ENCODE measurements around the gene C1QTNF1. TPM values are rescaled to one million over a fixed set of nuclear protein-coding genes. Genes with fewer than 3 reads are reported as not detected.

C1QTNF1 gene
- total RNA-seq, 2 experiments from 2014 or later = not detected

GRCh38 chr17:79022507-79022991 lies 1.4 kb upstream of the C1QTNF1 start:
- no peaks in the 10 kb centered on the region for H3K36me3 Mint-ChIP-seq (ENCODE audit: low read depth)
- intact Hi-C loops (cut with DNase I, micrococcal nuclease) = no loop called here
- no peaks in the 10 kb centered on the region for H3K9me3 Mint-ChIP-seq
- H3K4me1 Mint-ChIP-seq (ENCODE audit: low read depth) = peaks cover 8% of the 10 kb centered on the region
- H3K4me1 ChIP-seq (ENCODE audit: insufficient read depth, low read length) = peaks cover 18% of the 10 kb centered on the region
- H3K27me3 ChIP-seq (ENCODE audit: control insufficient read depth in 1 of 2, insufficient read depth in 2 of 2, low read length in 2 of 2) = peaks cover 22 to 26% of the 10 kb centered on the region in 2 experiments
- no peak overlapping the region for H3K4me3 Mint-ChIP-seq
- H3K9me3 ChIP-seq (ENCODE audit: control insufficient read depth in 1 of 2, insufficient read depth in 1 of 2, low read length in 2 of 2) = no peaks in the 10 kb centered on the region
- no peak overlapping the region for H3K27ac Mint-ChIP-seq
- ATAC-seq (ENCODE audit: poor library complexity) = no peak
- H3K27me3 Mint-ChIP-seq = peaks cover 53% of the 10 kb centered on the region
- ChIA-PET CTCF (no interaction called here), POLR2A (no interaction called here)
- peak in 1 of 14 experiments; percentile 29 for DNase-seq
- H3K4me3 ChIP-seq (ENCODE audit: low read length) = no peak overlapping the region
- no peak for TF ChIP-seq CTCF (IDR thresholded peaks at IDR 0.05)
- H3K36me3 ChIP-seq (ENCODE audit: insufficient read depth, low read length) = no peaks in the 10 kb centered on the region
- H3K27ac ChIP-seq (ENCODE audit: low read depth in 1 of 2, low read length in 2 of 2) = no peak overlapping the region

GRCh38 chr17:79023180-79023705 lies 726 bp upstream of the C1QTNF1 start:
- Histone ChIP-seq H3K9me3 (ENCODE audit: control insufficient read depth in 1 of 2, insufficient read depth in 1 of 2, low read length in 2 of 2) (no peaks in the 10 kb centered on the region), H3K4me1 (ENCODE audit: insufficient read depth, low read length) (peaks cover 18% of the 10 kb centered on the region), H3K4me3 (ENCODE audit: low read length) (no peak overlapping the region), H3K27ac (ENCODE audit: low read depth in 1 of 2, low read length in 2 of 2) (no peak overlapping the region), H3K36me3 (ENCODE audit: insufficient read depth, low read length) (no peaks in the 10 kb centered on the region), H3K27me3 (ENCODE audit: control insufficient read depth in 1 of 2, insufficient read depth in 2 of 2, low read length in 2 of 2) (peaks cover 22 to 31% of the 10 kb centered on the region in 2 experiments)
- no peaks in the 10 kb centered on the region for H3K9me3 Mint-ChIP-seq
- H3K36me3 Mint-ChIP-seq (ENCODE audit: low read depth) = no peaks in the 10 kb centered on the region
- DNase-seq (no peak), ATAC-seq (ENCODE audit: poor library complexity) (no peak)
- H3K4me1 Mint-ChIP-seq (ENCODE audit: low read depth) = peaks cover 8% of the 10 kb centered on the region
- intact Hi-C loops (cut with DNase I, micrococcal nuclease) = no loop called here
- H3K4me3 Mint-ChIP-seq = peak overlapping the region; percentile 58
- POLR2A ChIA-PET = no interaction called here
- no peak for TF ChIP-seq CTCF (IDR thresholded peaks at IDR 0.05)
- H3K27me3 Mint-ChIP-seq = peaks cover 53% of the 10 kb centered on the region
- CTCF ChIA-PET = no interaction called here
- no peak overlapping the region for H3K27ac Mint-ChIP-seq

- Mint-ChIP-seq H3K4me1 (ENCODE audit: low read depth) (peaks cover 8% of the 10 kb centered on the region), H3K27me3 (peaks cover 45% of the 10 kb centered on the region), H3K27ac (no peak overlapping the region), H3K4me3 (peak overlapping the region; percentile 78), H3K9me3 (no peaks in the 10 kb centered on the region), H3K36me3 (ENCODE audit: low read depth) (no peaks in the 10 kb centered on the region)
- Histone ChIP-seq H3K36me3 (ENCODE audit: insufficient read depth, low read length) (no peaks in the 10 kb centered on the region), H3K4me3 (ENCODE audit: low read length) (peak overlapping the region; percentile 59), H3K9me3 (ENCODE audit: control insufficient read depth in 1 of 2, insufficient read depth in 1 of 2, low read length in 2 of 2) (no peaks in the 10 kb centered on the region), H3K4me1 (ENCODE audit: insufficient read depth, low read length) (peaks cover 18% of the 10 kb centered on the region), H3K27me3 (ENCODE audit: control insufficient read depth in 1 of 2, insufficient read depth in 2 of 2, low read length in 2 of 2) (peaks cover 28 to 32% of the 10 kb centered on the region in 2 experiments), H3K27ac (ENCODE audit: low read depth in 1 of 2, low read length in 2 of 2) (no peak overlapping the region)
- POLR2A ChIA-PET = no interaction called here
- CTCF ChIA-PET = no interaction called here
- DNase-seq (peak in 1 of 14 experiments; percentile 28), ATAC-seq (ENCODE audit: poor library complexity) (no peak)
- TF ChIP-seq CTCF (IDR thresholded peaks at IDR 0.05) = no peak
- intact Hi-C loops (cut with DNase I, micrococcal nuclease) = no loop called here
Measured at GRCh38 chr17:79024901-79025737, 1.1 kb downstream of the C1QTNF1 start.

Data from CD4-positive, alpha-beta T cell (primary cell).